K562 (cell line): ENCODE results near the gene GYG1. TPM values are rescaled to one million over a fixed set of nuclear protein-coding genes. Genes with fewer than 3 reads are reported as not detected.

ENCODE experiments used
- ATAC-seq: fragments of 200-7000 bp; cut with Tn5 transposase; 3 replicates; pipeline ENCODE4 v1.9.1; 2020; ENCODE audit warnings: moderate library complexity
- BruUV-seq: library from RNA; stranded (reverse); fragments of 400-500 nt; replicated peaks from 2 replicates; lab custom pipeline; 2021; lab: Mats Ljungman, UMichigan
- CTCF ChIA-PET: fragments of 300-600 bp; formaldehyde crosslinking; extraction: SDS; loops from one replicate; lab custom pipeline; 2021; ENCODE audit warnings: low intra/inter-chr PET ratio; lab: Yijun Ruan, JAX
- POLR2A ChIA-PET: fragments of 300-600, 350-650 bp; sonication (Branson Sonifier 250); formaldehyde crosslinking; extraction: SDS; loops from one replicate; lab custom pipeline; 2021; ENCODE audit warnings: antibody characterized with exemption, inconsistent platforms; lab: Yijun Ruan, JAX
- DNase-seq, 4 experiments: peaks; one replicate each; pipeline versions ENCODE4 v3.0.0 to v3.0.0-alpha.2; 2011 to 2018; ENCODE audit warnings: low spot score in 3 of 4, mixed read lengths in 3 of 4; ENCODE audit errors: extremely low read depth in 1 of 4
- FAIRE-seq: peaks from 2 replicates; lab custom pipeline; 2011; peaks lifted over from hg19 to GRCh38; lab: Jason Lieb, UNC
- H2AFZ ChIP-seq: 2 replicates; pipeline ENCODE4 v1.6.0; 2011; ENCODE audit warnings: low read depth, low read length, control low read depth, inconsistent platforms
- H3K27ac ChIP-seq: fragments of 200-600 bp; 3 replicates; pipeline ENCODE4 v1.8.0; 2011; ENCODE audit warnings: low read depth, mild to moderate bottlenecking, control low read depth, inconsistent platforms, low read length, moderate library complexity, mixed read lengths; ENCODE audit errors: extremely low read depth
- H3K27me3 ChIP-seq, 2 experiments: fragments of 300-600 bp in 1 of 2; 2 replicates in 1 of 2; 3 replicates in 1 of 2; pipeline versions ENCODE4 v1.6.0 to v1.8.0; 2011; ENCODE audit warnings: inconsistent platforms in 2 of 2, low read length in 2 of 2, mild to moderate bottlenecking in 1 of 2, mixed read lengths in 1 of 2, moderate library complexity in 1 of 2; ENCODE audit not compliant: control insufficient read depth in 2 of 2, insufficient read depth in 2 of 2
- H3K36me3 ChIP-seq: fragments of 300-600 bp; 3 replicates; pipeline ENCODE4 v1.8.0; 2011; ENCODE audit warnings: mild to moderate bottlenecking, low read length, inconsistent platforms; ENCODE audit not compliant: control insufficient read depth, insufficient read depth
- H3K4me1 ChIP-seq, 2 experiments: fragments of 200-600 bp in 1 of 2; replicated peaks in 1 of 2; 2 replicates in 1 of 2; 3 replicates in 1 of 2; pipeline versions ENCODE4 v1.5.1 to v1.8.0; 2011; ENCODE audit warnings: inconsistent platforms in 2 of 2, low read length in 2 of 2, mild to moderate bottlenecking in 1 of 2, mixed read lengths in 1 of 2, moderate library complexity in 1 of 2; ENCODE audit not compliant: control insufficient read depth in 2 of 2, insufficient read depth in 2 of 2
- H3K4me2 ChIP-seq: 2 replicates; pipeline ENCODE4 v1.6.1; 2011; ENCODE audit warnings: low read length, control low read depth, inconsistent platforms, mixed read lengths; ENCODE audit not compliant: insufficient read depth
- H3K4me3 ChIP-seq: fragments of 200-600 bp; sonication (generic), shearing (Covaris generic); 2 replicates; pipeline ENCODE4 v1.5.1; 2016; ENCODE audit warnings: control low read depth, inconsistent platforms
- H3K79me2 ChIP-seq: fragments of 200-600 bp; 3 replicates; pipeline ENCODE4 v1.8.0; 2011; ENCODE audit warnings: low read length, inconsistent platforms; ENCODE audit not compliant: control insufficient read depth, insufficient read depth
- H3K9ac ChIP-seq, 2 experiments: 2 replicates each; pipeline versions ENCODE4 v1.6.0 to v1.6.1; 2011; ENCODE audit warnings: low read depth in 2 of 2, low read length in 2 of 2, control low read depth in 1 of 2, inconsistent platforms in 1 of 2, mild to moderate bottlenecking in 1 of 2, mixed read lengths in 1 of 2; ENCODE audit not compliant: insufficient read depth in 1 of 2
- H3K9me1 ChIP-seq: one replicate; pipeline ENCODE4 v1.6.0; 2011; ENCODE audit warnings: inconsistent platforms, mild to moderate bottlenecking, low read length, moderate library complexity; ENCODE audit not compliant: control insufficient read depth, insufficient read depth
- H3K9me3 ChIP-seq: replicated peaks from 2 replicates; pipeline ENCODE4 v1.5.1; 2011; ENCODE audit warnings: low read depth, low read length, inconsistent platforms; ENCODE audit not compliant: control insufficient read depth, insufficient read depth
- H4K20me1 ChIP-seq: replicated peaks from 2 replicates; pipeline ENCODE4 v1.6.1; 2011; ENCODE audit warnings: low read length, inconsistent platforms, mixed read lengths; ENCODE audit not compliant: control insufficient read depth, insufficient read depth
- CEBPB ChIP-seq: fragments of 450-650 bp; IDR thresholded peaks from 2 replicates; pipeline ENCODE4 v1.6.1; 2016; ENCODE audit warnings: missing genetic modification characterization, missing compliant biosample characterization
- HCFC1 ChIP-seq: IDR thresholded peaks from 2 replicates; pipeline ENCODE4 v1.6.1; 2012; ENCODE audit warnings: low read depth, low read length, improper control_type of control experiment
- STAT5A ChIP-seq: IDR thresholded peaks from 2 replicates; pipeline ENCODE4 v1.6.1; 2012; ENCODE audit warnings: low read length, inconsistent platforms, borderline replicate concordance
- ZNF668 ChIP-seq: fragments of 250-450 bp; sonication (Bioruptor Pico); IDR thresholded peaks from 2 replicates; pipeline ENCODE4 v1.8.0; 2022; ENCODE audit warnings: mild to moderate bottlenecking, inconsistent platforms
- WGBS: fragments of 100-300 bp; shearing (Covaris generic); methylation state at CpG from one replicate; pipeline ENCODE4 v1.1.6; 2016; ENCODE audit warnings: low coverage, mixed read lengths; ENCODE audit not compliant: insufficient coverage; ENCODE audit errors: missing lambda C conversion rate; 5-methylcytosine and 5-hydroxymethylcytosine counted together
- in situ Hi-C: fragments of 300-500 bp; cut with MboI; formaldehyde crosslinking; loops from 4 replicates; pipeline ENCODE4 v1.15.0; 2018; ENCODE audit warnings: inconsistent platforms, mixed read lengths
- intact Hi-C: fragments of 100-400 bp; cut with micrococcal nuclease; formaldehyde crosslinking; loops from 2 replicates; pipeline ENCODE4 v1.14.2; 2022
- polyA plus RNA-seq, 8 experiments: library from polyadenylated mRNA; depleted of rRNA in 4 of 8; stranded (reverse) in 5 of 8; unstranded in 3 of 8; fragments of >200 nt; fragmentation: Nextera tagmentation in 2 of 8; fragmentation: Illumina TruSeq in 1 of 8; extraction: Ambion mirVana in 2 of 8; extraction: Trizol in 1 of 8; gene quantifications; 2 replicates each; pipeline versions ENCODE4 v1.2.1 to v1.2.3, GENCODE V29; 2011 to 2014; ENCODE audit warnings: inconsistent platforms in 1 of 8, missing spikeins in 1 of 8
- total RNA-seq, 7 experiments: library from RNA; depleted of rRNA in 6 of 7; stranded (reverse); fragments of >200 nt in 6 of 7; fragmentation: Illumina TruSeq in 2 of 7; extraction: Trizol in 2 of 7; gene quantifications; 2 replicates each; pipeline versions ENCODE4 v1.2.1 to v1.2.3, GENCODE V29; 2011 to 2021; ENCODE audit warnings: low replicate concordance in 1 of 7
- TF ChIP-seq, protein P1 (sequence below): fragments of 450-650 bp; IDR thresholded peaks from 2 replicates; pipeline ENCODE4 v1.6.1; 2016; ENCODE audit warnings: low read depth
- TF ChIP-seq, protein P2 (sequence below): fragments of 250-450 bp; sonication (Bioruptor Pico); IDR thresholded peaks from 2 replicates; pipeline ENCODE4 v1.5.0; 2022; ENCODE audit warnings: mild to moderate bottlenecking
- TF ChIP-seq, protein P3 (sequence below), 2 experiments: fragments of 450-650 bp; IDR thresholded peaks; 2 replicates each; pipeline ENCODE4 v1.6.1; 2016
- TF ChIP-seq, protein P4 (sequence below): IDR thresholded peaks from 2 replicates; pipeline ENCODE4 v1.6.1; 2012; ENCODE audit warnings: low read depth, low read length, improper control_type of control experiment, borderline replicate concordance

Gene GYG1
- total and polyA plus RNA-seq, 9 of the 15 experiments (the other 6 are each of a cell fraction or from before 2014, with no cell fraction given), result 14.6 to 38.4 (median 24.6) TPM

DNA sequence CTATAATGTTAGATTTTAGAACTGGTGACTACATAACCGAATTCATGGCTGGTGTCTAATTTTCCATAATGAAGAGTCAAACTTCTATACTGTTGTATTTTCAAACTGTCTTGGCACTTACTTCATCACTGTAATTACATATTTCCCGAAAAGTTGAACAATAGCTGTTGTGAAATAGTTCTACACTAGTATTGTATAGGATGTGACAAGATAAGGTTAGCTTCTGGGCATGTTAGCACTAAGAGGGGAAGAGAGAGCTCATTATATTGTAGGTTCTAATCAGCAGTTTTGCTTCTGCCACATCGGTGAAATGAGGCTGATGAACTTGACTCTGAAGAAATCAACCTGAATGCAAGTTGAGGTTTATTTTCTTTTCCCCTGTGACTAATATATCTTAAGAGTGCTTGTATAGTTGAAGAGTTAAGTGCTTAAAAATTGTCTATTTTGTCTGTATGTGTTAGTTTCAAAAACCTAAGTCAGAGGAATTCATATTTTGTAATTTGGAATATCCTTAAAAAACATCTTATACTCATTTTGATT lies 8.9 kb downstream of the GYG1 start:
- WGBS, result 59% methylated on average over 3 of the region's 3 CpGs
- Histone ChIP-seq H3K4me2 (no peak overlapping the region), H2AFZ (no peak overlapping the region), H4K20me1 (no peaks in the 10 kb centered on the region), H3K27ac (no peak overlapping the region), H3K9ac (no peak overlapping the region), H3K27me3 (no peaks in the 10 kb centered on the region), H3K9me3 (no peaks in the 10 kb centered on the region), H3K9me1 (no peaks in the 10 kb centered on the region), H3K4me3 (no peak overlapping the region), H3K36me3 (peaks cover 30% of the 10 kb centered on the region; the same call in 2 of the 3 replicates), H3K4me1 (no peaks in the 10 kb centered on the region), H3K79me2 (no peaks in the 10 kb centered on the region)
- ChIA-PET CTCF (no interaction called here), POLR2A (interaction anchor here (0.9 to 1.9 kb wide), 2 partner anchors 9 to 29 kb away, joined by 3 to 7 read pairs; partner anchors contain the start of gene GYG1)
- DNase-seq, result no peak
- intact Hi-C loops (no loop called here), in situ Hi-C loops (no loop called here)
- no peak for FAIRE-seq
- no TSS peak for BruUV-seq
- ATAC-seq, result no peak
- TF ChIP-seq CEBPB (tag) (peak; percentile 51; the same call in 1 of the 2 replicates), HCFC1 (no peak), ZNF668 (no peak), STAT5A (no peak)
- TF ChIP-seq, protein P1, sequence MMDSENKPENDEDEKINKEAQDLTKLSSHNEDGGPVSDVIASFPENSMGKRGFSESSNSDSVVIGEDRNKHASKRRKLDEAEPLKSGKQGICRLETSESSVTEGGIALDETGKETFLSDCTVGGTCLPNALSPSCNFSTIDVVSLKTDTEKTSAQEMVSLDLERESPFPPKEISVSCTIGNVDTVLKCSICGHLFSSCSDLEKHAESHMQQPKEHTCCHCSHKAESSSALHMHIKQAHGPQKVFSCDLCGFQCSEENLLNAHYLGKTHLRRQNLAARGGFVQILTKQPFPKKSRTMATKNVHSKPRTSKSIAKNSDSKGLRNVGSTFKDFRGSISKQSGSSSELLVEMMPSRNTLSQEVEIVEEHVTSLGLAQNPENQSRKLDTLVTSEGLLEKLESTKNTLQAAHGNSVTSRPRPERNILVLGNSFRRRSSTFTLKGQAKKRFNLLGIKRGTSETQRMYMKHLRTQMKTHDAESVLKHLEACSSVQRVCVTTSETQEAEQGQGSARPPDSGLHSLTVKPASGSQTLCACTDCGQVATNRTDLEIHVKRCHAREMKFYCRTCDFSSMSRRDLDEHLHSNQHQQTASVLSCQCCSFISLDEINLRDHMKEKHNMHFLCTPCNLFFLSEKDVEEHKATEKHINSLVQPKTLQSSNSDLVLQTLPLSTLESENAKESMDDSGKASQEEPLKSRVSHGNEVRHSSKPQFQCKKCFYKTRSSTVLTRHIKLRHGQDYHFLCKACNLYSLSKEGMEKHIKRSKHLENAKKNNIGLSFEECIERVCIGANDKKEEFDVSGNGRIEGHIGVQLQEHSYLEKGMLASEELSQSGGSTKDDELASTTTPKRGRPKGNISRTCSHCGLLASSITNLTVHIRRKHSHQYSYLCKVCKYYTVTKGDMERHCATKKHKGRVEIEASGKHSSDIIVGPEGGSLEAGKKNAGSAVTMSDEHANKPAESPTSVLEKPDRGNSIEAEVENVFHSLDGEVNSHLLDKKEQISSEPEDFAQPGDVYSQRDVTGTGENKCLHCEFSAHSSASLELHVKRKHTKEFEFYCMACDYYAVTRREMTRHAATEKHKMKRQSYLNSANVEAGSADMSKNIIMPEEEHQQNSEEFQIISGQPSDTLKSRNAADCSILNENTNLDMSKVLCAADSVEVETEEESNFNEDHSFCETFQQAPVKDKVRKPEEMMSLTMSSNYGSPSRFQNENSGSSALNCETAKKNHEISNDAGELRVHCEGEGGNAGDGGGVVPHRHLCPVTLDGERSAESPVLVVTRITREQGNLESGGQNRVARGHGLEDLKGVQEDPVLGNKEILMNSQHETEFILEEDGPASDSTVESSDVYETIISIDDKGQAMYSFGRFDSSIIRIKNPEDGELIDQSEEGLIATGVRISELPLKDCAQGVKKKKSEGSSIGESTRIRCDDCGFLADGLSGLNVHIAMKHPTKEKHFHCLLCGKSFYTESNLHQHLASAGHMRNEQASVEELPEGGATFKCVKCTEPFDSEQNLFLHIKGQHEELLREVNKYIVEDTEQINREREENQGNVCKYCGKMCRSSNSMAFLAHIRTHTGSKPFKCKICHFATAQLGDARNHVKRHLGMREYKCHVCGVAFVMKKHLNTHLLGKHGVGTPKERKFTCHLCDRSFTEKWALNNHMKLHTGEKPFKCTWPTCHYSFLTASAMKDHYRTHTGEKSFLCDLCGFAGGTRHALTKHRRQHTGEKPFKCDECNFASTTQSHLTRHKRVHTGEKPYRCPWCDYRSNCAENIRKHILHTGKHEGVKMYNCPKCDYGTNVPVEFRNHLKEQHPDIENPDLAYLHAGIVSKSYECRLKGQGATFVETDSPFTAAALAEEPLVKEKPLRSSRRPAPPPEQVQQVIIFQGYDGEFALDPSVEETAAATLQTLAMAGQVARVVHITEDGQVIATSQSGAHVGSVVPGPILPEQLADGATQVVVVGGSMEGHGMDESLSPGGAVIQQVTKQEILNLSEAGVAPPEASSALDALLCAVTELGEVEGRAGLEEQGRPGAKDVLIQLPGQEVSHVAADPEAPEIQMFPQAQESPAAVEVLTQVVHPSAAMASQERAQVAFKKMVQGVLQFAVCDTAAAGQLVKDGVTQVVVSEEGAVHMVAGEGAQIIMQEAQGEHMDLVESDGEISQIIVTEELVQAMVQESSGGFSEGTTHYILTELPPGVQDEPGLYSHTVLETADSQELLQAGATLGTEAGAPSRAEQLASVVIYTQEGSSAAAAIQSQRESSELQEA, result no peak
- TF ChIP-seq, protein P2, sequence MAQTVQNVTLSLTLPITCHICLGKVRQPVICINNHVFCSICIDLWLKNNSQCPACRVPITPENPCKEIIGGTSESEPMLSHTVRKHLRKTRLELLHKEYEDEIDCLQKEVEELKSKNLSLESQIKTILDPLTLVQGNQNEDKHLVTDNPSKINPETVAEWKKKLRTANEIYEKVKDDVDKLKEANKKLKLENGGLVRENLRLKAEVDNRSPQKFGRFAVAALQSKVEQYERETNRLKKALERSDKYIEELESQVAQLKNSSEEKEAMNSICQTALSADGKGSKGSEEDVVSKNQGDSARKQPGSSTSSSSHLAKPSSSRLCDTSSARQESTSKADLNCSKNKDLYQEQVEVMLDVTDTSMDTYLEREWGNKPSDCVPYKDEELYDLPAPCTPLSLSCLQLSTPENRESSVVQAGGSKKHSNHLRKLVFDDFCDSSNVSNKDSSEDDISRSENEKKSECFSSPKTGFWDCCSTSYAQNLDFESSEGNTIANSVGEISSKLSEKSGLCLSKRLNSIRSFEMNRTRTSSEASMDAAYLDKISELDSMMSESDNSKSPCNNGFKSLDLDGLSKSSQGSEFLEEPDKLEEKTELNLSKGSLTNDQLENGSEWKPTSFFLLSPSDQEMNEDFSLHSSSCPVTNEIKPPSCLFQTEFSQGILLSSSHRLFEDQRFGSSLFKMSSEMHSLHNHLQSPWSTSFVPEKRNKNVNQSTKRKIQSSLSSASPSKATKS (CRISPR knock-in tag), result no peak
- TF ChIP-seq, protein P3, sequence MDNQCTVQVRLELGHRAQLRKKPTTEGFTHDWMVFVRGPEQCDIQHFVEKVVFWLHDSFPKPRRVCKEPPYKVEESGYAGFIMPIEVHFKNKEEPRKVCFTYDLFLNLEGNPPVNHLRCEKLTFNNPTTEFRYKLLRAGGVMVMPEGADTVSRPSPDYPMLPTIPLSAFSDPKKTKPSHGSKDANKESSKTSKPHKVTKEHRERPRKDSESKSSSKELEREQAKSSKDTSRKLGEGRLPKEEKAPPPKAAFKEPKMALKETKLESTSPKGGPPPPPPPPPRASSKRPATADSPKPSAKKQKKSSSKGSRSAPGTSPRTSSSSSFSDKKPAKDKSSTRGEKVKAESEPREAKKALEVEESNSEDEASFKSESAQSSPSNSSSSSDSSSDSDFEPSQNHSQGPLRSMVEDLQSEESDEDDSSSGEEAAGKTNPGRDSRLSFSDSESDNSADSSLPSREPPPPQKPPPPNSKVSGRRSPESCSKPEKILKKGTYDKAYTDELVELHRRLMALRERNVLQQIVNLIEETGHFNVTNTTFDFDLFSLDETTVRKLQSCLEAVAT (IDR thresholded peaks at IDR 0.05), result no peak
- TF ChIP-seq, protein P4, sequence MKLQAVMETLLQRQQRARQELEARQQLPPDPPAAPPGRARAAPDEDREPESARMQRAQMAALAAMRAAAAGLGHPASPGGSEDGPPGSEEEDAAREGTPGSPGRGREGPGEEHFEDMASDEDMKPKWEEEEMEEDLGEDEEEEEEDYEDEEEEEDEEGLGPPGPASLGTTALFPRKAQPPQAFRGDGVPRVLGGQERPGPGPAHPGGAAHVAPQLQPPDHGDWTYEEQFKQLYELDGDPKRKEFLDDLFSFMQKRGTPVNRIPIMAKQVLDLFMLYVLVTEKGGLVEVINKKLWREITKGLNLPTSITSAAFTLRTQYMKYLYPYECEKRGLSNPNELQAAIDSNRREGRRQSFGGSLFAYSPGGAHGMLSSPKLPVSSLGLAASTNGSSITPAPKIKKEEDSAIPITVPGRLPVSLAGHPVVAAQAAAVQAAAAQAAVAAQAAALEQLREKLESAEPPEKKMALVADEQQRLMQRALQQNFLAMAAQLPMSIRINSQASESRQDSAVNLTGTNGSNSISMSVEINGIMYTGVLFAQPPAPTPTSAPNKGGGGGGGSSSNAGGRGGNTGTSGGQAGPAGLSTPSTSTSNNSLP, result no peak
